Esophagus squamous epithelium (tissue), 5 donors: Measurements from ENCODE around the gene KIF23. TPM values are rescaled to one million over a fixed set of nuclear protein-coding genes. Genes with fewer than 3 reads are reported as not detected.

Experiments
- DNase-seq: peaks from one replicate; lab custom pipeline; 2025; lab: John Stamatoyannopoulos, UW
- H3K27ac ChIP-seq, 4 donors: fragments of 200-600 bp; sonication (generic); one replicate each; pipeline ENCODE4 v1.5.1; 2016 to 2019; ENCODE audit warnings: mild to moderate bottlenecking in 1 of 4
- H3K27me3 ChIP-seq, 4 donors: fragments of 200-600 bp; sonication (generic); 1 replicate in 3 of 4; 2 replicates in 1 of 4; pipeline versions ENCODE4 v1.5.1 to v1.6.0; 2017 to 2021; ENCODE audit warnings: antibody characterized with exemption in 1 of 4
- H3K36me3 ChIP-seq, 3 donors: fragments of 200-600 bp; sonication (generic); one replicate each; pipeline ENCODE4 v1.5.1; 2016 to 2019
- H3K4me1 ChIP-seq, 3 donors: fragments of 200-600 bp; sonication (generic); one replicate each; pipeline ENCODE4 v1.5.1; 2017 to 2019
- H3K4me3 ChIP-seq, 4 donors: fragments of 200-600 bp; sonication (generic); 1 replicate in 3 of 4; 2 replicates in 1 of 4; pipeline ENCODE4 v1.5.1; 2016 to 2019; ENCODE audit warnings: mild to moderate bottlenecking in 2 of 4, moderate library complexity in 1 of 4
- H3K9me3 ChIP-seq, 3 donors: fragments of 200-600 bp; sonication (generic); one replicate each; pipeline ENCODE4 v1.5.1; 2016 to 2019
- POLR2A ChIP-seq, 4 donors: fragments of 450-650 bp; IDR thresholded peaks; one replicate each; pipeline ENCODE4 v1.6.1; 2017; ENCODE audit warnings: antibody characterized with exemption in 4 of 4, mild to moderate bottlenecking in 4 of 4, moderate library complexity in 3 of 4
- WGBS, 2 donors: methylation state at CpG; one replicate each; pipeline ENCODE4 v1.1.5; 2018; 5-methylcytosine and 5-hydroxymethylcytosine counted together
- intact Hi-C: fragments of 100-400 bp; cut with DNase I; formaldehyde crosslinking; loops from one replicate; pipeline ENCODE4 v1.15.0; 2022
- total RNA-seq, 4 donors: library from RNA; depleted of rRNA; stranded (reverse); fragments of >200 nt; gene quantifications; one replicate each; pipeline ENCODE4 v1.1.0, GENCODE V29; 2016
- TF ChIP-seq, protein P1 (sequence below), 6 experiments: fragments of 450-650 bp in 4 of 6; fragments of 200-600 bp in 2 of 6; sonication (generic) in 2 of 6; IDR thresholded peaks; one replicate each; pipeline ENCODE4 v1.5.1; 2016 to 2019; ENCODE audit warnings: antibody characterized with exemption in 6 of 6, mild to moderate bottlenecking in 4 of 6, moderate library complexity in 4 of 6
- donor health status: DM: yes; HTN: yes; CAD: no.

The KIF23 gene
- total RNA-seq, 4 donors from 2014 or later: 13.5 to 33.2 (median 13.9) TPM

DNA sequence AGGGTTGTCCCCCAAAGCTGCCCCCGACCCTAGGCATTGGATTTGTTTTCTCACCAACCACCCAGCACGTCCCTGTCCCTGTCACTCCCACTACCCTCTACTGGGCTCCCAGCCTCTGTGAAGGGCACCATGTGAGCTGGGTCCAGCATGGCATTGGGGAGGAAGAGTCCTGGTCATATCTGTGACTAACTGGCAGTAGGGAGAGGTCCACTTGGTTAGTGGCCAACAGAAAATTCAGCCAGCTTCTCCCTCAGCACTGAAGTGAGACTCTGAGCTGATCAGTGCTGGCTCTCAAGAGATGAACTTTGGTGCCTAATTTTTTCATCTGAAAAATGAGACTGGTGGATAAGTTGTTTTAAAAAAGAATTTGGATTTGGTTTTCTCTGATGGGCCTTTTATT is 11.3 kb upstream of the KIF23 start:
- H3K4me1 ChIP-seq: no peaks in the 10 kb centered on the region
- intact Hi-C loops: no loop called here
- H3K36me3 ChIP-seq: peaks cover 0 to 35% (median 0%) of the 10 kb centered on the region in 3 donors
- TF ChIP-seq POLR2A (IDR thresholded peaks at IDR 0.05): no peak
- TF ChIP-seq, protein P1, sequence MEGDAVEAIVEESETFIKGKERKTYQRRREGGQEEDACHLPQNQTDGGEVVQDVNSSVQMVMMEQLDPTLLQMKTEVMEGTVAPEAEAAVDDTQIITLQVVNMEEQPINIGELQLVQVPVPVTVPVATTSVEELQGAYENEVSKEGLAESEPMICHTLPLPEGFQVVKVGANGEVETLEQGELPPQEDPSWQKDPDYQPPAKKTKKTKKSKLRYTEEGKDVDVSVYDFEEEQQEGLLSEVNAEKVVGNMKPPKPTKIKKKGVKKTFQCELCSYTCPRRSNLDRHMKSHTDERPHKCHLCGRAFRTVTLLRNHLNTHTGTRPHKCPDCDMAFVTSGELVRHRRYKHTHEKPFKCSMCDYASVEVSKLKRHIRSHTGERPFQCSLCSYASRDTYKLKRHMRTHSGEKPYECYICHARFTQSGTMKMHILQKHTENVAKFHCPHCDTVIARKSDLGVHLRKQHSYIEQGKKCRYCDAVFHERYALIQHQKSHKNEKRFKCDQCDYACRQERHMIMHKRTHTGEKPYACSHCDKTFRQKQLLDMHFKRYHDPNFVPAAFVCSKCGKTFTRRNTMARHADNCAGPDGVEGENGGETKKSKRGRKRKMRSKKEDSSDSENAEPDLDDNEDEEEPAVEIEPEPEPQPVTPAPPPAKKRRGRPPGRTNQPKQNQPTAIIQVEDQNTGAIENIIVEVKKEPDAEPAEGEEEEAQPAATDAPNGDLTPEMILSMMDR (IDR thresholded peaks at IDR 0.05): no peak
- H3K27ac ChIP-seq: no peak overlapping the region
- H3K9me3 ChIP-seq: no peaks in the 10 kb centered on the region
- H3K27me3 ChIP-seq: no peaks in the 10 kb centered on the region
- H3K4me3 ChIP-seq: no peak overlapping the region
- DNase-seq: no peak
- WGBS, 2 donors: 86 to 92% methylated on average over 2 of the region's 2 CpGs

DNA sequence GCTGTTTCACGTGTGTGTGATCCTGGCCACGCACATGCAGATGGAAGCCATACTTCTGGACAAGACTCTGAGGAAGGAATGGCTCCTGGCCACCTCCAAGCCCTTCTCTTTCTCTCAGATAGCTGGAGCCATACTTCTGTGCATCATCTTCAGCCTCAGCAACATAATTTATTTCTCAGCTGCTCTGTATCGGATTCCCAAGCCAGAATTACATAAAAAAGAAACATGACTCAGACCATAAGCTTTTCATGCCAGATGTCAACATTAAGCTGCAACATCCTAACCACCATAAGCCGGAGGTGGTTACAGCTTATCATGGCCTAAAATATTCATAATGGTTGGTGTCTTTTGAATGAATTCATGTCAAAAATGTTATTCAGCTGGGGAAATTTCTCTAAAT is 10.6 kb upstream of the KIF23 start:
- intact Hi-C loops: no loop called here
- no peaks in the 10 kb centered on the region for H3K9me3 ChIP-seq

DNA sequence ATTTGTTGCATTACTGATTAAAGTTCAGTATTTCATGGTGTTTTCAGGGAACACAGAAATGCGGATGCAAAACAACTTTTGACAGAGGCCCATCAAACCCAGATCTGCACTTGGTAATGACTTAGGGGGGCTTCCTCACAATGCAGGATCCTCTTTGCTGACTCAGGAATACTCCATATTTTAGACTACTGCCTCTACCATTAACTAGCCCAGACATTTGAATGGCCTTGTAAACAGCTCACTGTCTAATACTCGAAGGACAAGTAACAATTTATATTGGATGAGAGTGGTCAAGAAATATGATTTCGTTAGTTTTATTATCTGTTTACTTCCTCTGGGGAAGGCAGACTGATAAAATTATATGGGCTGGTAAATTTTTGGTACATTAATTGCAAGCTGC is 9.0 kb upstream of the KIF23 start:
- WGBS, 2 donors: 62 to 63% methylated on average over 3 of the region's 3 CpGs
- no peak for TF ChIP-seq POLR2A (IDR thresholded peaks at IDR 0.05)
- TF ChIP-seq, protein P1 (IDR thresholded peaks at IDR 0.05): no peak
- intact Hi-C loops: no loop called here
- no peak overlapping the region for H3K4me3 ChIP-seq
- H3K36me3 ChIP-seq: peaks cover 0 to 23% (median 0%) of the 10 kb centered on the region in 3 donors
- DNase-seq: no peak
- no peaks in the 10 kb centered on the region for H3K27me3 ChIP-seq
- no peaks in the 10 kb centered on the region for H3K4me1 ChIP-seq
- H3K9me3 ChIP-seq: no peaks in the 10 kb centered on the region
- no peak overlapping the region for H3K27ac ChIP-seq

More for the DNA sequence above, 10.6 kb upstream of the KIF23 start:
- no peak for TF ChIP-seq POLR2A (IDR thresholded peaks at IDR 0.05)
- TF ChIP-seq, protein P1 (IDR thresholded peaks at IDR 0.05): no peak
- Histone ChIP-seq H3K36me3 (peaks cover 0 to 28% (median 0%) of the 10 kb centered on the region in 3 donors), H3K4me1 (no peaks in the 10 kb centered on the region), H3K27ac (no peak overlapping the region), H3K27me3 (no peaks in the 10 kb centered on the region), H3K4me3 (no peak overlapping the region)
- no peak for DNase-seq
- WGBS, 2 donors: 50 to 61% methylated on average over 4 of the region's 4 CpGs

DNA sequence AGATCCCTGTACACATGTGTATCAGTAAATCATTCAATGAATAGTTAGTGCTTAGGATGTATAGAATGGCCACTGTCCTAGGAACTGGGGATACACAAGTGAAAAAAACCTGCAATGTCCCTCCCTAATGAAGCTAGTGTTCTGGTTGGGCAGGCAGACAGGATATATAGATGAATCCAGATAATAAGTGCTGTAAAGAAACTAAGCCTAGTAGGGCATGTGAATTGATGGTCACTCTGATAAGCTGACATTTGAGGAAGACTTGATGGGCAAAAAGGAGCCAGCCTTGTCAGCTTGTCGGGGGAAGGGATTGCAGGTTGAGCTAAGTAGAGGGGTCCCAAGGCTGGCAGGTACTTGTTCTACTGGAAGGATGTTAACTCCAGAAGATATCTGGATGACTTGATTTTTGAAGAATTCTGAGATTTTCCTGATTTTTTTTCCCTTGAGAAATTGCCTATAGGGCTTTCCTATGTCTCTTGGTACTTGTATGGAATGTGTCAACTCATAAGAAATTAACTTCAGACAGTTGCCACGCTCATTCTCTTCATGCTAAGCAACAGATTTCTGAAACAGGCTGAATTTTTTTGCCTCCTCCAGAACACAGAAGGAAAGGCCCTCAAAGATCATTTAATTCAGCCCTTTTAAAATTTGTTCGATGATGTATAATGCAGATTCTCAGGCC is 6.3 kb upstream of the KIF23 start:
- peaks cover 0 to 8% (median 0%) of the 10 kb centered on the region in 3 donors for H3K36me3 ChIP-seq
- no peak for TF ChIP-seq POLR2A (IDR thresholded peaks at IDR 0.05)
- TF ChIP-seq, protein P1 (IDR thresholded peaks at IDR 0.05): no peak
- H3K27me3 ChIP-seq: no peaks in the 10 kb centered on the region
- intact Hi-C loops: no loop called here
- no peak for DNase-seq
- H3K4me1 ChIP-seq: peaks cover 0 to 1% (median 0%) of the 10 kb centered on the region in 3 donors
- WGBS, 2 donors: 83 to 86% methylated on average over 3 of the region's 3 CpGs
- H3K9me3 ChIP-seq: no peaks in the 10 kb centered on the region
- no peak overlapping the region for H3K4me3 ChIP-seq
- no peak overlapping the region for H3K27ac ChIP-seq

DNA sequence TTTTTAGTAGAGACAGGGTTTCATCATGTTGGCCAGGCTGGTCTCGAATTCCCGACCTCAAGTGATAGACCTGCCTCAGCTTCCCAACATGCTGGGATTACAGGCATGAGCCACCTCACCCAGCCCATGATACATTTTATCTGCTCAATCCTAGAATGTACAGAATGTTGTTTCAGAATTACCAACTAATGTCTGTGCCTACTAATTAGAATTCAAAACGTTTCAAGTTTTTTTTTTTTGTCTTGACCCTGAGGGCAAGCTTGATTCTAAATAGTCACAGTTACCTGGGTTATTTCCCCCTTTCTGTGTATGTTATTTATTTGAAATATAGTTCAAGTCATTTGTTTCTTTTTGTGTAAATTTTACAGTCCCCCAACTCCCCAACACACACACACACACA is 5.3 kb upstream of the KIF23 start:
- 56 to 64% methylated on average over 3 of the region's 3 CpGs for WGBS, 2 donors
- intact Hi-C loops: no loop called here
- no peak for DNase-seq

More for the DNA sequence above, 5.3 kb upstream of the KIF23 start:
- no peak overlapping the region for H3K4me3 ChIP-seq
- no peak overlapping the region for H3K27ac ChIP-seq
- no peaks in the 10 kb centered on the region for H3K9me3 ChIP-seq
- H3K4me1 ChIP-seq: peaks cover 0 to 11% (median 3%) of the 10 kb centered on the region in 3 donors
- peaks cover 0 to 6% (median 0%) of the 10 kb centered on the region in 3 donors for H3K36me3 ChIP-seq
- H3K27me3 ChIP-seq: no peaks in the 10 kb centered on the region
- TF ChIP-seq, protein P1 (IDR thresholded peaks at IDR 0.05): no peak
- TF ChIP-seq POLR2A (IDR thresholded peaks at IDR 0.05): no peak
